GM12891 (cell line): ENCODE results near the gene SHISA5.

Source experiments
- PAX5 ChIP-seq: IDR thresholded peaks from 2 replicates; pipeline ENCODE4 v1.6.1; 2011; ENCODE audit warnings: low read length, moderate library complexity, mild to moderate bottlenecking; ENCODE audit not compliant: insufficient read depth, severe bottlenecking
- POLR2A ChIP-seq: IDR thresholded peaks from 2 replicates; pipeline ENCODE4 v1.6.1; 2011; ENCODE audit warnings: low read depth, low read length, control low read depth
- POLR2AphosphoS5 ChIP-seq: IDR thresholded peaks from 2 replicates; pipeline ENCODE4 v1.6.1; 2011; ENCODE audit warnings: low read depth, low read length, control low read depth
- POU2F2 ChIP-seq: IDR thresholded peaks from 2 replicates; pipeline ENCODE4 v1.6.1; 2011; ENCODE audit warnings: low read depth, mild to moderate bottlenecking, control low read depth, low read length, moderate library complexity
- SPI1 ChIP-seq: IDR thresholded peaks from 2 replicates; pipeline ENCODE4 v1.6.1; 2011; ENCODE audit warnings: low read depth, low read length, control low read depth
- TAF1 ChIP-seq: IDR thresholded peaks from 2 replicates; pipeline ENCODE4 v1.6.1; 2011; ENCODE audit warnings: low read depth, low read length, control low read depth

- TF ChIP-seq POU2F2 (no peak), POLR2A (no peak), TAF1 (no peak), POLR2AphosphoS5 (no peak), SPI1 (no peak), PAX5 (no peak)
These were observed 70.4 kb downstream of the SHISA5 start for GRCh38 chr3:48433472-48434118.
